MG63 (cell line): ENCODE data around the gene PSD4. TPM values are rescaled to one million over a fixed set of nuclear protein-coding genes. Genes with fewer than 3 reads are reported as not detected.

ENCODE experiments used
- DNase-seq: peaks from one replicate; pipeline ENCODE4 v3.0.0-alpha.2; 2020
- H3K27me3 ChIP-seq: fragments of 250-450 bp; sonication (Bioruptor Pico); 2 replicates; pipeline ENCODE4 v1.5.1; 2020; ENCODE audit warnings: mild to moderate bottlenecking, moderate library complexity
- H3K36me3 ChIP-seq: fragments of 250-450 bp; sonication (Bioruptor Pico); 2 replicates; pipeline ENCODE4 v1.5.1; 2020; ENCODE audit warnings: mild to moderate bottlenecking, moderate library complexity
- H3K4me3 ChIP-seq: fragments of 250-450 bp; sonication (Bioruptor Pico); 2 replicates; pipeline ENCODE4 v1.5.1; 2020; ENCODE audit warnings: mild to moderate bottlenecking, moderate library complexity
- H3K9me3 ChIP-seq: fragments of 250-450 bp; sonication (Bioruptor Pico); 2 replicates; pipeline ENCODE4 v1.5.1; 2020; ENCODE audit warnings: mild to moderate bottlenecking, moderate library complexity
- total RNA-seq: library from RNA; depleted of rRNA; stranded (reverse); fragments of >200 nt; shearing (Covaris generic); gene quantifications from 2 replicates; pipeline ENCODE4 v1.2.3, GENCODE V29; 2014; ENCODE audit warnings: low replicate concordance; rRNA removed

Gene PSD4
- total RNA-seq, 1 experiment from 2014 or later = 0.16 TPM

DNA sequence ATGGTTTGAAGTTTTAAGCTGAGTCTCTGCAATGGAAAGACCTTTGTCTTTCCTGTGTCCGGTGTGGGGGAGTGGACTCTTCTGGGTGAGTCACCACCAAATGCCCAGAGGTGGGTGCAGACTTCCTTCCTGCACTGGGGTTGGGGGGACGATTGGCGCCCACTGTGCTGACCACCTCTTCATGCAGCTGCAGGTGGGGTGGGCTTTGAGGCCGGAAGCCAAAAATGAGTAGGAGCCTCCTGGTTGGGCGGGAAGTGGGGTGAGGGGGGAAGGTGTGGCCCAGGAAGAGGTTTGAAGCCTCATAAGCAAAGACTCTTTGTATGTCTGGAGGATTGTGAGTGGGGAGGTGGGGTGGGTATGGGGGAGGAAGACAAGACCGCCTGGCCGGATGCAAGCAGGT, 77.3 kb downstream of the PSD4 start:
- H3K9me3 ChIP-seq = no peaks in the 10 kb centered on the region
- H3K36me3 ChIP-seq = peaks cover 8% of the 10 kb centered on the region
- no peak overlapping the region for H3K4me3 ChIP-seq
- DNase-seq = no peak
- H3K27me3 ChIP-seq = no peaks in the 10 kb centered on the region

DNA sequence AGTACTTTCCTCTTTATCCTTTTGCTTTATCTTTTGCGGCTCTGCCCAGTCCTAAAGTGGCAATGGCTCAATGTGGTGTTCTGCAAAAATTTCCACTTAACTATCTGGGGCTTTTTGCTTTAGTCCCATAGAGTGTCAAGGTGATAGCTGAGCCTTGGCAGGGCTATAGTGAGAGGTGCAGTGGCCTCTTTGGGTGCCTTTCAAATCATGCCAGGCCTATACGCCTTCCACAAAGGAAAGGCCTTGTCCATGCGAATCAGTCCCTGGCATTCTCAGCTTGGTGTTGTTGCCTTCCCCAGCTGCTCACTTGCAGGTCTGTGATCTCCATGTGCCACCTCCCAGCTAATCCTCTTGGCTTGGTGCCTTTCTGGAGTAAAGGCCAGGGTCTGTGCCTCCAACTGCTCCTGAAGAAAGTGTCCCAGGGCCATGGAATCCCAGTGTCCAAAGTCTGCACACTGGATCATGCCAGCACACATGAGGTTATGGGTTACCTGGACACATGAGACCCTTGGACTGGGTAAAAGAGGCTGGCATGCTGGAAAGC, 78.3 kb downstream of the PSD4 start:
- no peak for DNase-seq
- H3K9me3 ChIP-seq = no peaks in the 10 kb centered on the region
- no peak overlapping the region for H3K4me3 ChIP-seq
- H3K27me3 ChIP-seq = no peaks in the 10 kb centered on the region
- H3K36me3 ChIP-seq = peaks cover 6% of the 10 kb centered on the region

DNA sequence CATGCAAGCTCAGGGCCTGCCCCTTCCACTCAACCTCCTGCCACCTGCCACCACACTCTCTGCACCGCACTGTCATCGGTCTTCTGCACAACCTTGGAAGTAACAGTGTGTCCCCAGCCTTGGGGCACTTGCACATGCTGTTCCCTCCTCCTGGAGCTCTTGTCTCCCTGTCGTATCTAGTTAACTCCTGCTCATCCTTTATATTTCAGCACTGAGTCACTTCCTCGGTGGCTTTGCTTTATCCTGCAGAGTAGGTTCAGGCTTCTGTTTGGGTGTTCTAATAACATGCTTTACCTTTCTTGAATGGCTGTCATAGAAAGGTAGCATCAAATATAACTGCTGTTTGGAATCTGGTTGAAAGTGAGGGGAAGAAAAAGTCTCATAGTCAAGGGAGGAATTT, 79.7 kb downstream of the PSD4 start:
- H3K27me3 ChIP-seq = no peaks in the 10 kb centered on the region
- DNase-seq = no peak
- peaks cover 3% of the 10 kb centered on the region for H3K36me3 ChIP-seq
- no peak overlapping the region for H3K4me3 ChIP-seq
- no peaks in the 10 kb centered on the region for H3K9me3 ChIP-seq

DNA sequence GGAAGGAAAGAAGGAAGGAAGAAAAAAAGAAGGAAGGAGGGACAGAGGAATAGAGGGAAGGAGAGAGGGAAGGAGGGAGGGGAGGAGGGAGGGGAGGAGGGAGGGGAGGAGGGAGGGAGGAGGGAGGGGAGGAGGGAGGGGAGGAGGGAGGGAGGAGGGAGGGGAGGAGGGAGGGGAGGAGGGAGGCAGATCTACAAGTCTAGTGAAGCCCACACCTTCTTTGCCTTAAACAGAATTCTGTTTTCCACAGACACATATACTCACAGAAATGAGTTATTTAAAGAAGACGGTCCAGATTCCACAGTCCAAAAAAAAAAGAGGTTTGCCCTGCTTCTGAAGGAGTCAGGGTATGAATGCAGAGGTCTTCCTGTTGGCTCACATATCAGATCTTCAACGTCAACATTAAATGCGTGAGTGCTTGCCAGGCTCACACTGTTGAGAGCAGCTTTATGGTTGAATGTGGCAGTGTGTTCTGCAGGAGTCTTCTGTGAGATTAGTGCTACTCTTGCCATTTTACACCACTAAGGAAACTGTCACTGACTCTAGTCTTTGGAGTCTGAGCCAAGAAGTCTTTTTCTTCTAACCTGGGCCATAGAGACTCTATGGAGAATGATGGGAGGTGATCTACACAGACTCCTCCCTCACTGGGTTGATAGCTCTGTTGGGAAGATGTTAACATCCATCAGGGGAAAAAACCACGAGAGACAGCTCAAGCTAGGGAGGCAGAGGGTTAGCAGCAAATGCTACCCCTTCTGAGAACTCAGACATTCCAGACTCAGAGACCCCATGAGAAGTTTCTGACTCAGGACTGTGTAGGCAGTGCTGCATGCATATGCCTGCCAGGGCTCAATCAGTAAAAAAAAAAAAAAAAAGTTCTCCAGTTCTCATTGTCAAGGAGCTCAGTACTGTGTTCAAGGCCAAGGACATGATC, 81.6 kb downstream of the PSD4 start:
- Histone ChIP-seq H3K4me3 (no peak overlapping the region), H3K9me3 (no peaks in the 10 kb centered on the region), H3K27me3 (no peaks in the 10 kb centered on the region), H3K36me3 (peaks cover 3% of the 10 kb centered on the region)
- DNase-seq = no peak

DNA sequence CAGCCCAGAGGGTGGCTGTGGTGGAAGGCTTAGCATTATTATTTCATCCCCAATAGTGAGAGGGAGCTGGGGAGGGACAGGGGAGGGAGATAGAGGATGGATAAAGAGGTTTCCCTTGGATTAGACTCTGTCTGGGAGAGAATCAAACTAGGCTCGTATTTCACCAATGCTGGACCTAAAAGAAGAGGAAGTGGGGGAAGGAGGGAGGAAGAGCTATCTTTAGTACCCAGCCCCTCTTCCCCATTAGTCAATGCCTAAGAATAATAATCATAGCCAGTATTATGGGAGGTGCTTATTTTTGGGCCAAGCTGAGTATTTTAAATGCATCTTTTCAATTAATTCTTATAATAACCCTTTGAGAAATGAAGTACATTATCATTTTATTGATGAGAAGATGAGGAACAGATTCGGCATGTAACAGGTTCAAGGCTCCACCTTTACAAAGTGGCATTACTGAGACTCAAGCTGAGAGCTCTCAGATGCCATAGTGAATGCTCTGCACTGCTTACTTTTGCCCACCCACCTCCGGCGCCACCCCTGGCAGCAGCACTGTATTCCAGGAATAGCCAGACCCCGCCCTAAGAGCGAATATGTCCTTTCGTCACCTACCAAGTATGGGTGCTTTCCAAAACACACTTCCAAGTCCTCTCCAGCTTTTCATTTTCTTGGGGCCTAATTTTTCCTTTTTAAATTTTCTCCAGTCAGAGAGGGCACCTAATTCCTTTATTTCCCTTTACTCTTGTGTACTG, 83.9 kb downstream of the PSD4 start:
- Histone ChIP-seq H3K27me3 (no peaks in the 10 kb centered on the region), H3K36me3 (peaks cover 3% of the 10 kb centered on the region), H3K4me3 (no peak overlapping the region), H3K9me3 (no peaks in the 10 kb centered on the region)
- DNase-seq = no peak

DNA sequence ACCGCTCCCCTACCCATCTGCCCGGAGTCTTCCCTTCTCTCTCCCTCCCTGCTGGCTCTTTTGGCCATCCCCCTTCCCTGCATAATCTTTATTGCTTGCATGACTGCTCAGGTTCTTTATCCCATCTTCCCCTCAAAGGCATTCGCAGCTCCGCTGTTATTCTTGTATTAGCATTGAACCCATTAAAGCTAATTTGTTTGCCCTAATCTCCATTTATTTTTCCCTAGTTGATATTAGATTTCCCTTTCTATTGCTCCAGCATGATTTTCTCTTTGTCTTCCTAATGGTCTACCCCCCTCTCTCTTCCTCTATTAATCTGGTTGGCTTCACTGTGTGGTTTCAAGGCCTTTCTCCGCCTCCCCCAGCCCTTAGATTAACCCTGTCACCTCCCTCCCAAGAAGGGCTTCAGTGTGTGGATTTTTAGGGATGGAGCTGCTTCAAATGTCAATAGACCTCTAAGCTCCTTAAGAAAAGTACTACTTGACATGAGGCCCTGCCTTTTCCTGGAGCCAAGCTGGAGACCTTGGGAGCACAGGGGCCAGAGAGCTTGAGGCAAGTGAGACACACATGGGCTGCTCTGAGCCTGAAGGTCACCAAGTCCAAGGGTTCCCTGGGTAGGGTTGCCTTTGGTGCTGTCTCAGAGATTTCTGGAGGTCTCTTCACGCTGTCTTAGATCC, 84.8 kb downstream of the PSD4 start:
- Histone ChIP-seq H3K36me3 (peaks cover 3% of the 10 kb centered on the region), H3K27me3 (no peaks in the 10 kb centered on the region), H3K4me3 (no peak overlapping the region)

More for the DNA sequence above, 84.8 kb downstream of the PSD4 start:
- DNase-seq = no peak
- no peaks in the 10 kb centered on the region for H3K9me3 ChIP-seq

Other genes with a start within 250 kb of the PSD4 start
- gene IL36G, start 196.0 kb upstream of the PSD4 start, total RNA-seq = not detected in 2 replicates
- gene IL36A, start 168.5 kb upstream of the PSD4 start, total RNA-seq = not detected in 2 replicates
- gene IL36B, start 121.1 kb upstream of the PSD4 start, total RNA-seq = not detected in 2 replicates
- not detected in 2 replicates for gene IL36RN, start 114.8 kb upstream of the PSD4 start, total RNA-seq
- not detected in 2 replicates for gene IL1F10, start 106.0 kb upstream of the PSD4 start, total RNA-seq
- 0.86 and 7.1 TPM in 2 replicates for gene IL1RN, start 46.4 kb upstream of the PSD4 start, total RNA-seq
- 0.46 and 0.69 TPM in 2 replicates for gene PAX8, start 105.0 kb downstream of the PSD4 start, total RNA-seq